Measurements from ENCODE around the gene MAGOH. TPM values are rescaled to one million over a fixed set of nuclear protein-coding genes. Genes with fewer than 3 reads are reported as not detected.

The MAGOH gene
- total and polyA plus RNA-seq, 9 of the 15 experiments (the other 6 are each of a cell fraction or from before 2014, with no cell fraction given): 102 to 342 (median 135) TPM

GRCh38 chr1:53238197-53239155 lies at the start of gene MAGOH (continued):
- TF ChIP-seq HOMEZ (CRISPR knock-in tag; IDR thresholded peaks at IDR 0.05) (no peak), NKRF (IDR thresholded peaks at IDR 0.05; ENCODE audit: borderline replicate concordance) (peak; percentile 93), ETS1 (conservative IDR thresholded peaks at IDR 0.05; ENCODE audit: control insufficient read depth, low read depth, low read length) (peak; percentile 85), ZBTB9 (CRISPR knock-in tag; IDR thresholded peaks at IDR 0.05) (no peak; the same call in 1 of the 2 replicates), ZNF239 (CRISPR knock-in tag; IDR thresholded peaks at IDR 0.05) (no peak), NCOA1 (IDR thresholded peaks at IDR 0.05; ENCODE audit: low read depth) (peak; percentile 69; the same call in 1 of the 2 replicates), MXI1 (IDR thresholded peaks at IDR 0.05; ENCODE audit: low read depth, low read length) (peak; percentile 72), TFAM (CRISPR knock-in tag; conservative IDR thresholded peaks at IDR 0.05) (no peak), ELK1 (CRISPR knock-in tag; IDR thresholded peaks at IDR 0.05) (no peak), DMBX1 (CRISPR knock-in tag; IDR thresholded peaks at IDR 0.05; ENCODE audit: borderline replicate concordance) (peak; percentile 36; the same call in 1 of the 2 replicates), ZNF707 (CRISPR knock-in tag; conservative IDR thresholded peaks at IDR 0.05) (no peak), SRSF9 (IDR thresholded peaks at IDR 0.05; ENCODE audit: borderline replicate concordance, low read depth, low read length) (no peak), RHOXF2B (CRISPR knock-in tag; conservative IDR thresholded peaks at IDR 0.05) (no peak), SP1 (CRISPR knock-in tag; IDR thresholded peaks at IDR 0.05) (peak; percentile 73), ZSCAN32 (CRISPR knock-in tag; IDR thresholded peaks at IDR 0.05) (no peak), ZNF124 (CRISPR knock-in tag; IDR thresholded peaks at IDR 0.05) (no peak), HES1 (IDR thresholded peaks at IDR 0.05; ENCODE audit: low read depth) (no peak), SMARCA4 (IDR thresholded peaks at IDR 0.05) (no peak), NFRKB (IDR thresholded peaks at IDR 0.05; ENCODE audit: low read depth) (peak; percentile 74; the same call in 1 of the 2 replicates)

Data from K562 (cell line).